Breast epithelium (tissue), 3 donors: ENCODE data around the gene SLC28A1.

Source experiments
- CTCF ChIP-seq, 3 donors: fragments of 450-650 bp; IDR thresholded peaks; one replicate each; pipeline ENCODE4 v1.5.1; 2016 to 2017; ENCODE audit warnings: antibody characterized with exemption in 3 of 3, mild to moderate bottlenecking in 3 of 3, moderate library complexity in 3 of 3
- POLR2A ChIP-seq: fragments of 450-650 bp; IDR thresholded peaks from one replicate; pipeline ENCODE4 v1.6.1; 2016; ENCODE audit warnings: antibody characterized with exemption, mild to moderate bottlenecking, moderate library complexity

- no peak for TF ChIP-seq CTCF (IDR thresholded peaks at IDR 0.05)
- no peak for TF ChIP-seq POLR2A
Measured at GRCh38 chr15:84981711-84982300, 97.3 kb downstream of the SLC28A1 start, which contains the start of gene PDE8A.
